Measurements from ENCODE around the gene MICALL2. TPM values are rescaled to one million over a fixed set of nuclear protein-coding genes. Genes with fewer than 3 reads are reported as not detected.
A peak's percentile ranks its signal among the peaks of the same experiment; 100 is the strongest.

Gene MICALL2
- polyA plus RNA-seq, 1 donor from 2014 or later, result 12.8 TPM

GRCh38 chr7:1413936-1414639, 45.2 kb downstream of the MICALL2 start:
- Histone ChIP-seq H3K9me2 (ENCODE audit: insufficient read depth, low read length) (no peaks in the 10 kb centered on the region), H3K4me3 (ENCODE audit: low read length) (no peak overlapping the region), H4K20me1 (ENCODE audit: insufficient read depth) (no peaks in the 10 kb centered on the region), H3K79me2 (replicated peaks; ENCODE audit: insufficient read depth, low read length) (no peaks in the 10 kb centered on the region), H3K4me2 (ENCODE audit: low read length) (no peak overlapping the region), H3F3A (ENCODE audit: insufficient read depth, low read length, poor library complexity, severe bottlenecking) (no peaks in the 10 kb centered on the region), H3K27me3 (ENCODE audit: insufficient read depth, low read depth, low read length) (no peaks in the 10 kb centered on the region), H3K9ac (ENCODE audit: low read length) (no peak overlapping the region), H2AFZ (ENCODE audit: low read depth, low read length) (no peak overlapping the region), H3K9me3 (ENCODE audit: low read length) (no peaks in the 10 kb centered on the region), H3K36me3 (ENCODE audit: insufficient read depth, low read length) (no peaks in the 10 kb centered on the region), H3K27ac (ENCODE audit: low read length) (no peak overlapping the region)
- TF ChIP-seq TAF1 (IDR thresholded peaks at IDR 0.05; ENCODE audit: low read depth), result no peak
- TF ChIP-seq EP300 (conservative IDR thresholded peaks at IDR 0.05; ENCODE audit: poor library complexity, severe bottlenecking), result no peak
- TF ChIP-seq RAD21 (conservative IDR thresholded peaks at IDR 0.05), result no peak
- no peak for TF ChIP-seq SMC3 (conservative IDR thresholded peaks at IDR 0.05; ENCODE audit: poor library complexity)
- no peak for TF ChIP-seq EZH2 (IDR thresholded peaks at IDR 0.05; ENCODE audit: borderline replicate concordance, insufficient read depth, low read length, poor library complexity, severe bottlenecking)
- no peak for TF ChIP-seq MXI1 (conservative IDR thresholded peaks at IDR 0.05; ENCODE audit: poor library complexity, severe bottlenecking)
- TF ChIP-seq POLR2AphosphoS5 (IDR thresholded peaks at IDR 0.05), result no peak
- no peak for TF ChIP-seq CTCF (IDR thresholded peaks at IDR 0.05; ENCODE audit: poor library complexity, severe bottlenecking)
- TF ChIP-seq REST (IDR thresholded peaks at IDR 0.05; ENCODE audit: borderline replicate concordance), result no peak

DNA sequence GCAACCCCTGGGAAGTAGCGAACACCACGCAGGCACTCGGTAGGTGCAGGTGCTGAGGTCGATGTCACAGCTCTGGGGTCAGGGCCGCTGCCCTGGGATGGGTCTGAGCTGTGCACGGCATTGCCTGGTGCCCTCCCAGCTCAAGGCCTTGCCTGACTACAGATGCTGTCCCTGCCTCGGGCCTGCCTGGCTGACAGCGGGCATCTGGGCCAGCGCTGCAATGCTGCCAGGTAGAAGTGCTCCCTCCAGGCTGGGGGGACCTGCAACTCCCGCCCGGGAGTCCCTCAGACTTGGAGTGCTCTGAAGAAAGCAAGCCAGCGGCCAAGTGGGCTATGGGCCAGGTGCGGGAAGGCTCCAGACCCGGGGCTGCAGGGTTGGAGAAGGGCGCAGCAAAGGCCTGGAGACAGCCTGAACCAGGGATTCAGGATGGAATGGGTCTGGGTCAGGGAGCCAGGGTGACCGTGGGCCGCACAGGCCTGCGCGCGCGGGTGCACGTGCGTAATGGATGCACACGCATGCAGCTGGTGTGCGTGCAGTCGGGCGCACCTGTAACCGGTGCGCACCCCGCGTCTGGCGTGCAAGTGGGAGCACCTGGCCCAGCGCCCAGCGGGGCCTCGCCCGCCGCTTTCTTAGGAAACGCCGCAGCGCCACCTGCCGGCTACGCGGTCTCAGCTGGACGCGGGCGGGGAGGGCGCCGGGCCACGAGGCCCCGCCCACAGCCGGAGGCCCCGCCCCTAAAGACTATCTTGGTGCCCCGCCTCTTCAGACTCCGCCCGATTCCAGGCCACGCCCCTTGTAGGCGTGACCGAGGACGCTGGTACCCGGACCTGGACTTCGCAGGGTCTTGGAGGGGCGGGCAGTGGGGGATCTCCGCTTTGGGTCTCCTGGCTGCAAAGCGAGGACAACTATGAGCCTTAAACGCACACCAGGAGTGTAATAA, 46.7 kb downstream of the MICALL2 start:
- TF ChIP-seq MXI1 (conservative IDR thresholded peaks at IDR 0.05; ENCODE audit: poor library complexity, severe bottlenecking), result peak; percentile 54
- peak; percentile 83 for TF ChIP-seq RAD21 (conservative IDR thresholded peaks at IDR 0.05)
- no peak for TF ChIP-seq EP300 (conservative IDR thresholded peaks at IDR 0.05; ENCODE audit: poor library complexity, severe bottlenecking)
- peak; percentile 90 for TF ChIP-seq CTCF (IDR thresholded peaks at IDR 0.05; ENCODE audit: poor library complexity, severe bottlenecking)
- TF ChIP-seq SMC3 (conservative IDR thresholded peaks at IDR 0.05; ENCODE audit: poor library complexity), result peak; percentile 87
- no peak for TF ChIP-seq TAF1 (IDR thresholded peaks at IDR 0.05; ENCODE audit: low read depth)
- Histone ChIP-seq H3K4me3 (ENCODE audit: low read length) (peak overlapping the region; percentile 30), H3K4me2 (ENCODE audit: low read length) (no peak overlapping the region), H2AFZ (ENCODE audit: low read depth, low read length) (no peak overlapping the region), H3K9ac (ENCODE audit: low read length) (no peak overlapping the region), H3F3A (ENCODE audit: insufficient read depth, low read length, poor library complexity, severe bottlenecking) (no peaks in the 10 kb centered on the region), H3K9me3 (ENCODE audit: low read length) (no peaks in the 10 kb centered on the region), H3K79me2 (replicated peaks; ENCODE audit: insufficient read depth, low read length) (no peaks in the 10 kb centered on the region), H3K27ac (ENCODE audit: low read length) (no peak overlapping the region), H3K9me2 (ENCODE audit: insufficient read depth, low read length) (no peaks in the 10 kb centered on the region), H3K36me3 (ENCODE audit: insufficient read depth, low read length) (no peaks in the 10 kb centered on the region), H4K20me1 (ENCODE audit: insufficient read depth) (no peaks in the 10 kb centered on the region), H3K27me3 (ENCODE audit: insufficient read depth, low read depth, low read length) (no peaks in the 10 kb centered on the region)

Measured in neural cell (in vitro differentiated cells).